Activated T-cell treated with anti-CD3 and anti-CD28 coated beads for 48 hours (primary cell): ENCODE measurements around the gene GOLM1.

Source experiments
- DNase-seq: peaks from one replicate; pipeline ENCODE4 v3.0.0-alpha.2; 2020; ENCODE audit warnings: low read depth

The GOLM1 gene

DNA sequence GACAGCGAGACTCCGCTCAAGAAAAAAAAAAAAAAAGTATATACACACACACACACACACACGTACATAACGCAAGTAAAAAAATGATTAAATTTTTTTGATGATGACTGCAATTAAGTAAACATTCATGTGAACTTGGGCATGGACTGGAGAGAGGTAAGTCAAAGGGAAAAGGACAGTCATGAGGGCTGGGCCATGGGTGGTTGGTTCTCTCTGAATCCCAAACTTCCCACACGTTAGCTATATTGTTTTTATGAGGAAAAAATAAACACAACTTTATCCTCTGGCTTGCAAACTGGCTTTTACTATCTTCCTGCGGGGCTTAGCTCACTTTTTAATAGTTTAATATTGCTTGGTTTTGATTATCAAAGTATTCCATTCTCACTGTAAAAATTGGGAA is 53.7 kb downstream of the GOLM1 start:
- DNase-seq: no peak

- DNase-seq: no peak
Measured at GRCh38 chr9:86043999-86044398, 55.4 kb downstream of the GOLM1 start.

DNA sequence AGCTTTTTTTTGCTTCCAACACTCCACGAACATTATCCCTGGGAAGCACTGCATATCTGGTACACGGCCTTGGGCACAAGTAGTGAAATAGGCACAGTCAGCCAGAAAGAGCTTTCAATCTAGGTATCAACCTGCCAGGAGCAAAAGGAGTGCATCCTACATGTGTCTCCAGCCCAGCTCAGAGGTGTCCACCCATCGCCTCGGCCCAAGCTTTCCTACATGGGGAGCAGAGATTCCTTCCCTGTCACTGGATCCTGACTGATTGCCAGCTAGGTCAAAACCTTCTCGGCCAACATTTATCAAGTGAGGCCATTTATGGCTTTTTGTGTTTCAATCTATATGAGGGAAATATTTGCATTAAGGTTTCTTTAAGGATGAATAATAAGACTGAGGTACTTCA is 55.8 kb downstream of the GOLM1 start:
- DNase-seq: no peak

GRCh38 chr9:86042199-86042978 is 57.0 kb downstream of the GOLM1 start:
- DNase-seq: no peak

DNA sequence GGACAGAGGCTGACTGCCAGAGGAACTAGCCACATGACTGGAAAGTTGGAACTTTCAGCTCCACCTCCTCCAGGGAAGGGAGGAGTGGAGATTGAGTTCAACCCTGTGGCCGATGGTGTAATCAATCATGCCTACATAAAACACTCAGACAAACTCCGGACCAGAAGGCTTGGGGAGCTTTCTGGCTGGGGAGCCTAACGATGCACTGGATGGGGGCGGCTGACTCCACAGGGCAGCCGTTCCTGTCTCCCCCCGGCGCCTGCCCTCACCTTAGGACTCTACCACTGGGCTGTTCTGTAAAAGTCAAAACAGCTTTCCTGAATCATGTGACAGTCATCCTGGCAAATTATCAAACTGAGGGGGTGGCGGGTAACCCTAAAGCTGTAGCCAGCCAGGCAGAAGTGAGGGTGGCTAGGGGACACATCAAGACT is 58.0 kb downstream of the GOLM1 start:
- DNase-seq: no peak

DNA sequence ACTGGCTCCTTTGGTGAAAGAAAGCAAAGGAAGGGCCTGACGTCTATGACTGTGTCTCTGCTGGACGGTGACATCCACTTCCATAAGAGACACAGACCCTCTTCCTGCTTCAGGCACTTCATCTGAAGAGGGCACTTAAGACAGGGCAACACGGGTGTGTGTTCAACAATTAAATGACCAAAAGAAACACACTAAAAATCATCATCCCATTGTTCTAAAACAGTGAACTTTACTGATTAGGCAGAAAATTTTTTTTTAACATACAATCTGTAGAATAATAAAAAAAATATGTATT is 58.5 kb downstream of the GOLM1 start:
- DNase-seq: no peak

DNA sequence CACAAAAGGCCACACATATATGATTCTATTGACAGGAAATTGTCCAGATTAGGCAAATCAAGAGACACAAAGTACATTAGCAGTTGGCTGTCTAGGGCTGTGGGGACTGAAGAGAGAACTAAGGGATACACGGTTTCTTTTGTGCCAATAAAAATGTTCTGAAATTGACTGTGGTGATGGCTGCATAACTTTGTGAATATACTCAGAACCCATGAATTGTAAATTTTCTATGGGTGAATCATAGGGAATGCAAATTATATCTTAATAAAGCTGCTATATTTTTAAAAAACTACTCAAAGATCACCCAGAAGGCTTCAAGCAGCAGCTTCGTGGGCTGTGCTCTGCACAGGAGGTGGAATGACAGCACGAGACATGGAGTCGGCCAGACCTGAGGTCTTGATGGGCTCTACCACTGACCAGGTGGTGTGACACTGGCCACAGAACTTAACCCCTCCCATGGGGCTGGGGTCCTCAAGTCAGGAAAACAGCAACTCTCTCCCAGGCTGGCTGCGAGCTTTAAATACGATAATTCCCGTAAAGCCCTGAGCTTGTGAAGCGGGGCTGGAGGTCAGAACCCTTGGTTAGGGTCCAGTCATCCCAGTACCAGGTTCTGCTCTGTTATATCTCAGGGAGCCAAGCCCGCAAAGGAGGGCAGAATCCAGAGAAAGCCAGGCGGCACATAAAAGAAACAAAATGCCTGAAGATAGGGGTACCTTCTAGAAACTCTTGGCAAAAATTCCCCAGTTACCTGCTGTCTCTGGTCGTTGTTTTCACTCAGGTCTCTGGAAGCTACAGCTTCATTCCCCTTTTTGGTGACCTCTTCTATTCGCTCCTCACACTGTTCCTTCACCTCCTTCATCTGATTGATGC is 59.1 kb downstream of the GOLM1 start:
- DNase-seq: no peak

DNA sequence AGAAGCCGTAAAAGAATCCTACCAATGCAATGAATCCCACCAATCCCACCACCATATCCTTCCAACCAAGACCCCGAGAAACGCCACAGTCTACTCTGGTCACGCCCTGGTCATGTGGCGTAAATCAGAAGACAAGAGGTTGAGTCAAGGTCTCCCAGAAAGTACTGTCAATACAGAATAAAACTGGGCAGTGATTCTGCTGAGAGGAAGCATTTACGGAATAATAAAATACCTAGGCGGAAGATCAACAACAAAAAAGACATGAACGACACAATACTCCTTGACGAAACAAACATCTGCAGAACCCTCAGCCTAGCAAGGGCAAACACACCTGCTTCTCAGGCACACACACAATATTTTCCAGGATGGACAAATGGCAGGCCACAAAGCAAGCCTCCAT is 62.8 kb downstream of the GOLM1 start:
- no peak for DNase-seq

DNA sequence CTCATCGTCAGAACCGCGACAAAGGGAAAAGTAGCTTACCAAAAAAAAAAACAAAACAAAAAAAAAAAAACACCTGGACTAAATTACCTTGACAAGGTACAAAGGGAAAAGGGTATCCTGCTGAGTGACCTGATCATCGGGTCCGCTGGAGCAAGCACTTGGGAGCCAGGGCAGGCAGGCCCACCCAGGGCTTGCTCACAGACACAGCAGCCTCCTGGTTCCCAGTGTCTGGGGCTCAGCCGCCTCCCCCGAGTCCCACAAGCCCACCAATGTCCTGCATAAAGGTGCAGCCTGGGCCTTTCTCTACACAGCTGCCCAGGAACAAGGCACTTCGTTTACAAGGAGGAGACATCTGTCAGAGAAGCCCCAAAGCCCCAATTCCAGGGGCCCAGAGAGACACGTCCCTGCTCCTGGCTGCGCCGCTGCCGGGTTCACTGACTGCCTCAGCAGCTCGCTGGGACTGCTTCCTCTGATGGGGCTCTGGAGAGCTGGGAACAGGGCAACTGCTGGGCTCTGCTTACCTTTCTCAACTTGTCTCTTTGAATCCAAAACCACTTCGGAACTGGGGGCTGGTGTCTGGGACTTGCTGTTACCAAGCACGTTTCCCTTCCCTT is 63.4 kb downstream of the GOLM1 start:
- DNase-seq: no peak

DNA sequence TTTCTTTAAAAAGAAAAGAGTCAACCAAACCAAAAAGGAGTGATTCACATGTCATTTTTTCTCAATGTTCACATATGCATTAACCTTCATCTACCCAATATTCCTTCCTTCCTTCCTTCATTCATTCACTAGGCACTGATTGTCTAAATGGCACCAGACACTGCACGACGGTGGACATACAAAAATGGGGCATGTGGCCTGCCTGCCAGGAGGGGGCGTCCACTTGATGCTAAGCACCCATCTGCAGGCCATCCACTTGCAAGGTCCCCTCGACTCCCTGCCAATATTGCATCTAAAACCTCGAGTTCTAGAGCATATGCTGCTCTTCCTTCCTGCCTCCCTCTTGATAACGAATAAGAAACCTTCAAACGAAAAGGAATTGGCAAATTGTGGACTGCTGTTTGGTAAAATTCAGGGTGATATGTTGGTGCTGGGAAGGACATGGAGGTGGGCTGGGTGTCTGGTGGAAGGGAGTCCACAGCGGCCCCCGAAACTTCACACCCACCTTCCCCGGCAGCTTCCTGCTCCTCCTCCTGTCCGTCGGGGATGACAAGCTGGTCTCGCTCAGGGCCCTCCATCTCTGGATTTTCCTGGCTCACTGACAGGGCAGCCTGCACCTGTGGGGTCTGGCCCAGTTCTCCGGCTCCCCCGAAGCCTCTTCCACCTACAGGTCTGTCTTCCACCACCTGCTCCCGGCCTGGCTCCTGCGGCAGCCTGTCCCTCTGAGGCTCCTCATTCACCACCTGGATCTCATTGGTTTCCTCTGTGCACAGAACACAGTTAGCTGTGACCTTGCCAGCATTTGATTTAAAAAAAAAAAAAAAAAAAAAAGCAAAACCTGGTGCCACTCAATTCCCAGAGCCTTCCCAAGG is 64.3 kb downstream of the GOLM1 start:
- peak; percentile 5 for DNase-seq

- DNase-seq: no peak
Measured at GRCh38 chr9:86027767-86028166, 71.6 kb downstream of the GOLM1 start.

DNA sequence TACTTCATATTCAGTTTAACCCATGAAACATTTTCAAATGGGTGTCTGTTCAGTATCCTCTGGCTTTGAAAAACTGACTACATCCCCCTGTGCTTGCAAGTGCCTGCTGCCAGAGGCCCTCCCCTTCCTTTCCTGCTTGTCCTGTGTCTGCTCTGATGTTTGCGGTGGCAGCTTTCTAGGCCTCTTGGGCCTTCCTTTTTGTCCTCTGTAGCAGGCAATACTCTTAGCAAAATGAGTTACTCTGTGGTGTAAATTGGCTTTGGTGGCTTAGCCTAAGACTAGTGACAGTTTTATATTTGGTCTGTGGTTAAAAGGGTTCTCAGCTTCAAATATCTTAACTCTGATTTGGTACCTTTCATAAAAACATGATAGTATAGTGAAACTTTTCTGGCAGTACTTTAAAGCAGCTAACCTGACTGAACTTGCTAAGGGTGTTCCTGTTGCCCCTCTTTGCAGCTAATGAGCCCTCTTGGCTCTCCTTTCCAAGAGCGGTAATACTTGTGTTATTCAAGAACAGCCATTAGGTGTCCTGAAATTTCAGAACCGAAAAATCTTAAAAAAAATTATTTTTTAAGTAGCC is 76.6 kb downstream of the GOLM1 start:
- DNase-seq: no peak

DNA sequence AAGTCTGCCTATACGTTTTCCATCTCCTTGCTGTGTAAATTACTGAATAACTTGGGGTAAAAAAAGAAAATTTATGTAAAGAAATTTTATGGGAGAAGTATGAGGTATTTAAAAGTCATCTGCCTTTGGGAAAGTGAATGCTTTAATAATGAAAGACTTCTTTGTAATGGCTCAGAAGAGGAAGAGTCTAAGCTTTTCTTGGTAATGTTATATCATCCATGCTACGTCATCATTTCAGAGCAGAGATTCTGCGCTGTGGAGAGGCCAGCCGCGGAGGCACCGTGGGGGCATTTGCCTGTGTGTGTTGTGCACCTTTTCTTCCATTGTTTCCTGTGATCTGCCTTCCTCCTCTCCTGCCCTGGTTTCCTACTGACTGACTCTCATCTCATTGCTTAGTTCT is 78.2 kb downstream of the GOLM1 start:
- DNase-seq: no peak

DNA sequence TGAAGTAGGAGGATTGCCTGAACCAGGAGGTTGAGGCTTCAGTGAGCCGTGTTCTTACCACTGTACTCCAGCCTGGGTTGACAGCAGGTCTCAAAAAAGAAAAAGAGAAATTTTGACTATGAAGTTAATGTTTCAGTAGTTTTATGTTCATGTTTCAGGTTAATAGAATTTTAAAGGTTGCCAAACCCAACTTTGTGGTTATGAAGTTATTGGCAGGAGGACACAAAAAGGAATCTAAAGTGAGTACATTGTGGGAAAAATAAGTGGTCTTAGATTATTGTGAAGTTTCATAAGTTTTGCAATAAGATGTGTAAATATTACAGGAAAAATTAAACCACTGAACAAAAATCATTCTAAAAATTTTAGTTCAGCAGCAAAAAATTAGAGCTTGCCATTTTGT is 78.6 kb downstream of the GOLM1 start:
- DNase-seq: no peak

DNA sequence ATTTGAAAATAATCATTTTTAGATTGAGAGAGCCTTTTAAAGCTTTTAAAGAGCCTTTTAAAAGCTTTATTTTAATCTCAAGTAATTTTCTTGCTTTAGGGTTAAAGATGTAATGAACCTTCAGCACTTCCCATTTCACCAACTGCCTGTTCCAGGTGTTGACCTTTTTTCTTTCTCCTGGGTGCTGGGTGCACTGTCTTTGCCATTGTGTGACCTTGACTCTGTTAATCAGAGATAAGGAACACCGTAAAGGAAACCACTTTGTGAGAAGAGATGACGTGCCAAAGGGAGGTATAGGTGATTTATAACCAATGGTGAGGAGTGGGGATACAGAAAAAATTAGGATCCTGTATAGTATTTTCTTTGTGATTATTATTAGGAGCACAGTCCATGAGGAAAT is 90.2 kb downstream of the GOLM1 start:
- no peak for DNase-seq

GRCh38 chr9:86005253-86005775 is 94.0 kb downstream of the GOLM1 start:
- no peak for DNase-seq

- DNase-seq: no peak
Measured at GRCh38 chr9:85995599-85995998, 103.8 kb downstream of the GOLM1 start.

GRCh38 chr9:85995097-85995496 is 104.3 kb downstream of the GOLM1 start:
- no peak for DNase-seq

GRCh38 chr9:85994191-85994590 is 105.2 kb downstream of the GOLM1 start:
- no peak for DNase-seq

- DNase-seq: no peak
Measured at GRCh38 chr9:85987236-85987635, 112.1 kb downstream of the GOLM1 start.

GRCh38 chr9:85984457-85984856 is 114.9 kb downstream of the GOLM1 start:
- no peak for DNase-seq

GRCh38 chr9:85981369-85981768 is 118.0 kb downstream of the GOLM1 start:
- no peak for DNase-seq
